Measurements from ENCODE around the gene IRGQ.
"Not testable (repeated sequence)": the region's sequence is repeated elsewhere in the genome, so short reads cannot be mapped to it uniquely, and the experiment has no call there.

IRGQ gene

DNA sequence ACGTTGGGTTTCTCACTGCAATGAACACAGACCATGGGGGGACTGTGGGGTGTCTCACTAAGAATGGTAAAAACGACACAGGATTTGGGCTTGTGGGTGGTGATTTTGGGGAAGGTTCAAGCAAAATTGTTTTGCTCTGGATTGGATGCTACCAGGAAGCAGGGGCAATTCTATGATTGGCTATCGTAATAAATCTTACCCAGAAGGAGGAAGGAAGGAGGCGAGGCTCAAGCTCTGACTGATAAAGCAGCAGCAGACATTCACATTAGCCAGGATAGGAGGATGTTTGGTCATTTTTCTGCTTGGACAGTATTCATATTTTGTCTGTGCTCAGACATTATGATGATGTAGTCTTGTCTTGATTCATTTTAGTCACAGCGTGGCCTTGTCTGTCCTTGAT lies 1.9 kb upstream of the IRGQ start:
- no peak for DNase-seq

DNA sequence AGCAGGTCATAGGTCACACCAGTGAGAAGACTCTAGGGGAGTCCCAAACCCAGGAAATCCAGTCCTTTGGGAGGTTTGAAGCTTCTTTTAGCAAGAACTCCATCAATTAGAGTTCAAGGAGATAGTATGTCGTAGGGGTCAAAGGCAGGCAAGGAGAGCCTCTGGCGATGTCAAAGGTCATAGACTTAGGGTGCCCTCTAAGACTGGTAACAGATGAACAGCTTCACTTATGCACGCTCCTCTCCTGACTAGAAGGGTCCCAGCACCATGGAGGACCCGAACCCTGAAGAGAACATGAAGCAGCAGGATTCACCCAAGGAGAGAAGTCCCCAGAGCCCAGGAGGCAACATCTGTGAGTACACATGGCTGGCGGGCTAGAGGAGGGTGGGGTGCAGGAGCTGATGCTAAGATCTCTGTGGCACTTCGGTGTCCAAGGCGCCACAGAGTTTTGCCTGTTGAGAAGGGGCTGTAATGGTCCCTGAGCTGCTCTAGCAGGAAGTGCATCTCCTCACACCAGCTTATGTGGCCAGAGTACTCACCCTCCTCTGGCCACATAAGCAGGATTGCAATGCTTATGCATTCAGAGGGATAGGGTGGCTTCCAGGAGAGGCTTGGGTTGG lies 1.0 kb upstream of the IRGQ start:
- peak; percentile 41 for DNase-seq

DNA sequence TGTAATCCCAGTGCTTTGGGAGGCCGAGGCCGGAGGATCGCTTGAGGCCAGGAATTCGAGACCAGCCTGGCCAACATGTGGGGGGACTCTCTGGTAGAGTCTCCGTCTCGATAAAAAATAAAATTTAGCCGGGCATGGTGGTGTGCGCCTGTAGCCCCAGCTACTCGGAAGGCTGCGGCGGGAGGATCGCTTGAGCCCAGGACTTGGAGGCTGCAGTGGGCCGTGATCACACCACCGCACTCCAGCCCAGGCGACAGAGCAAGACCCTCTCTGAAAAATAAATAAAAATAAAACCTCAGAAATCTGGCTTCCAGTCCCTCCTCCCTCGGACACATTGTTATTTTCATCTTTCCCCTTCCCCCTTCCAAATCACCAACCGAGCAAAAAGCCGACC lies 332 bp downstream of the IRGQ start:
- peak; percentile 64 for DNase-seq

DNA sequence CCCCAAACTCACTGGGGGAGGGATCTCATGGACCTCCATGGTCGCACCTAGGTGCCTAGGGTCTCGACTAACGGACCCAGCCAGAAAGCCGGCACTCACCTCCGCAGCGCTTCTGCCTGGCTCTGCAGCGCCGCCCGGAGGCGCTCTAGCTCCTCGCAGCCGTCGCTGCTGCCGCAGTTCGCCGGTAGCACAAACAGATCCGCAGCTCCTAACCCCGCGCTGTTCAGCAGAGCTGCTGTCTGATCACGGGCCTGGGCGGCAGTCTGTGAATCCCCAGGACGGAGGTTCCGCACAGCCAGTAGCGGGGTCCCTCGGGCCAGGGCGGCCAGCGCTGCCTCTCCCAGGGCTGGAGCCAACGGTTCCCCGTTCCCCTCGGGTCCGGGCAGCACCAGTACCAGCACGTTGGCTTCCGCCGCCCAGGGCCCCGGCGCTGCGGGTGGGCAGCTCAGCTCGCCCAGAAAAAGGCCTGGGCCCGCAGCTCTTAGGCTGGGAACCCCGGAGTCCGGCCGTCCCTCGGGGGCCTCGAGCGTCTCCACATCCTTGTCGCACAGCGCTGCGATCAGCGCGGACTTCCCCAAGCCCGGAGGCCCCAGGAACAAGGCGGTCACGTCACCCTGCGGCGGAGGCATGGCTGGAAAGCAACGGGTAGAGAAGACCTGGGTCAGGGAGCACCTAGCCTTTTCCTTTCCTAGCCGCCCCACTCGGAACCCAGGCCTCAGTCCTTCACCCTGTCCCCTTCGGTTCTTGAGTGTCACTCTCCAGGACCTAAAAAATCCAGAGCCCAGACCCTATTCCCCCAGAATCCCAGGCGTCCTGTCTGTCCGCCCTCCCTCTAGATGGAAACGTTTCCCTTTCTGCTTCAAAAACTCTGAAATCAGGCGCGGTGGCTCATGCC lies 977 bp downstream of the IRGQ start:
- DNase-seq: peak; percentile 89

DNA sequence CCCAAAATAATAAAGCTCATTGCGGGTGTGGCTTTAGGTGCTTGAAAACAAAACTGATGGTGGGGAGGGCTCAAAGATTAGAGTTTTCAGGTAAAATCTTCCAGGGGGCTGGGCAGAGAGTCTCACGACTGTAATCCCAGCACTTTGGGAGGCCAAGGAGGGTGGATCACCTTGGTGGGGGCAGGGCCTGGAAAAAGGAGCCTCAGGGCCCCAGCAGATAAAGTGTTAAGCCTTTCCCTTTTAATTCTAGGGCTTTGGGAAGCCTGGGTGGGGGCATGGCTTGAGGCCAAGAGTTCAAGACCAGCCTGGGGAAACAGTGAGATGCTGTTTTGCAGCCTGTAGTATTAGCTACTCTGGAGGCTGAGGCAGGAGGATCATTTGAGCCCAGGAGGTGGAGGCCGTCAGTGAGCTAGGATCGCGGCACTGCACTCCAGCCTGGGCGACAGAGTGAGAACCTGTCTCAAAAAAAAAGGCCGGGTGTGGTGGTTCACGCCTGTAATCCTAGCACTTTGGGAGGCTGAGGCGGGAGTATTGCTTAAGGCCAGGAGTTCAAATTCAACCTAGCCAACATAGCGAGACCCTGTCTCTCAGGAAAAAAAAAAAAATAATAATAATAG lies 1.7 kb downstream of the IRGQ start:
- DNase-seq: no peak

DNA sequence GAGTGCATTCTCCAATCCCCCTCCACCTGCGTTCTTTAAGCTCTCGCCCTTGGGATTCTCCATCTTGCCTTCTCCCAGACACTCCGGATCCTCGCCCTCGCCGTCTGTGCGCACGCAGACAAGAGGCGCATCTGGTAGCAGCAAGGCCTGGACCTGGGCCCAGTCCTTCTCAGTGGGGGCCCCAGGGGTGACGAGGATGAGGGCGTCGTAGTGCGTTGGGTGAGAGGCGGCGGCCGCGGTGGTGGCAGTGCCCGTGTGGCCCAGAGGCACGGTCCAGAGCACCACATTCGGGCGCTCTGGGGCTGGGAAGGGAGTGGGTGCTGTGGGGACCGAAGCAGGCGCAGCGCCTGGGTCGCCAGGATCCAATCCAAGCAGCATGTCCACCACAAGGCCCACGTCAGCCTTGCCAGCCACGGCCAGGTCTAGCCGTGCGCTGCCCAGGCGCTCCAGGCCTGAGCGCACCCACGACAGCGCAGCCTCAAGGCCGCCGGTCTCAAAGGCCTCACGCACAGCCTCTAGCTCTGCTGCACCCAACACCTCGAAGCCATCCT lies 3.1 kb downstream of the IRGQ start:
- DNase-seq: no peak

DNA sequence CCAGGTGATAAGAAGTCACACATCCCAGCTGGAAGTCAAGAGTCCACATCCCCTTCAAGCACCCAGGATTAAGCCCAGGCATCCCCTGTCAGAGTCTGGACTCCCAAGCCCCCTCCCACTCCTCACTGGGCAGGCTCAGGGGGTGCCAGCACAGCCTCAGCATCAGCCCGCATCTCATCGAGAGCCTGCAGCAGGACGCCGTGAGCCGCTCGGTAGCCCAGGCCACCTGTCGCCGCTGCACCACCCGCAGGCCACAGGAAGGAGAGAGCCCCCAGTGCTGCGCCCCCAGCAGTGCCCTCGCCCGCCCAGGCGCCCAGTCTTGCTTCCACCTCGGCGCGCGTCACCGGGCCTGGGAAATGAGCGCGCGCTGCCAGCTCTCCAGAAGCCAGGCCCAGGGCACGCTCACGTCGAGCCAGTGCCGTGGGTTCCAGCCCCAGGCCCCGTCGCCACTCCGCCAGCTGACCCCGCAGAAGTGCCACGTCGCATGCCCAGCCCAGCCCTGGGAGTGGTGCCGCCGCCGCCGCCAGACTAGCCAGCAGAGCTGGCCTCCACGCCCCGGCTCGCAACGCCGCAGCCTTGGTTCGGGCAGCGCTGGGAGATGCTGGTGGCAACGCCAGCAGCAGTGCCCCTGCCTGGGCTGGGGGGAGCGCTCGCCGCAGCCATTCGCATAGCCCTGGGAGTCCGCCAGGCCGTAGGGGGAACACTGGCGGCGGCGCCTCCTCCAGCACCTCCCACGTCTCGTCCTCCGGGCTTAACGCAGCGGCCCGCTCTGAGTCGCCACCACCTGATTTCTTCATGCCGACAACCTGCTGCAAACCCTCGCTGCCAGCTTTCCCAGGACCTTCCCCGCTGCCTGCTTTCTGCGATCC lies 3.8 kb downstream of the IRGQ start:
- no peak for DNase-seq

GRCh38 chr19:43589678-43590077 lies 6.3 kb downstream of the IRGQ start:
- DNase-seq: no peak

DNA sequence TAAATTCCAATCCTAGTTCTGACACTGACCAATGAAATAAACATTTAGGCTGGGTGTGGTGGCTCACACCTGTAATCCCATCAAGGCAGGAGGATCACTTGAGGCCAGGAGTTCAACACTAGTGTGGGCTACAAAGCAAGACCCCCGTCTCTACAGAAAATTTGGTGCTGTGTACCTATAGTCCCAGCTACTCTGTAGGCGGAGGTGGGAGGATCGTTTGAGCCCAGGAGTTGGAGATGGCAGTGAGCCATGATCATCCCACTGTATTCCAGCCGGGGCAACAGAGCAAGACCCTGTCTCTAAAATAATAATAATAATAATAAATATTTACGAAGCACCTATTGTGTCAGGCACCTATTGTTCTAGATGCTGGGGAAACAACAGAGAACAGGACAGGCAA lies 6.7 kb downstream of the IRGQ start:
- no peak for DNase-seq

DNA sequence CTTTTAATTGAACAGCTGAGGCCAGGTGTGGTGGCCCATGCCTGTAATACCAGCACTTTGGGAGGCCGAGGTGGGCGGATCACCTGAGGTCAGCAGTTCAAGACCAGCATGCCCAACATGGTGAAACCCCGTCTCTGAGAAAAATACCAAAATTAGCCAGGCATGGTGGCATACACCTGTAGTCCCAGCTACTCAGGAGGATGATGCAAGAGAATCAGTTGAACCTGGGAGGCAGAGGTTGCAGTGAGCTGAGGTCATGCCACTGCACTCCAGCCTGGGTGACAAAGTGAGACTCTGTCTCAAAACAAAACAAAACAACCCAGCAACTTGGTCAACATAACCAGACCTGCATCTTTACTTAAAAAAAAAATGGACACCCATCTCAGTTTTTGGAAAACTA lies 8.9 kb downstream of the IRGQ start:
- not testable (repeated sequence) for DNase-seq

DNA sequence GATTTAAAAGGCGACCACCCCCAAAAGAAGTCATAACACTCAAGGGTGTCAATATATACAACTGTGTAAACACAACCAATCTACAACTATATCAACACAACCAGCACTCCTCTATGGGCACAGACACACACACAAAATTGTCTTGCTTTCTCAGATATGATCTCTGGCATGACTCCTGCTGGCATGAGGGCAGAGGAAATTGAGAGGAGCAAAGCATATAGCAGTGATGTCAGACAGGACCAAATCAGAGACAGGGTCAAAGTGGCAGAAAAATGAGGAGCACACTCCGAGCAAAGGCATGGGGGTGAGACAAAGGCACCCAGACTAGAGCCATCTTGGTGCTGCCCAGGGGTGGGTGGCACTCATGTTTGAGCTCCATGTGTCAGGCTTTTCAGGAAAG lies 9.6 kb downstream of the IRGQ start:
- DNase-seq: no peak

- no peak for DNase-seq
These were observed 11.4 kb downstream of the IRGQ start for GRCh38 chr19:43584484-43584883.

DNA sequence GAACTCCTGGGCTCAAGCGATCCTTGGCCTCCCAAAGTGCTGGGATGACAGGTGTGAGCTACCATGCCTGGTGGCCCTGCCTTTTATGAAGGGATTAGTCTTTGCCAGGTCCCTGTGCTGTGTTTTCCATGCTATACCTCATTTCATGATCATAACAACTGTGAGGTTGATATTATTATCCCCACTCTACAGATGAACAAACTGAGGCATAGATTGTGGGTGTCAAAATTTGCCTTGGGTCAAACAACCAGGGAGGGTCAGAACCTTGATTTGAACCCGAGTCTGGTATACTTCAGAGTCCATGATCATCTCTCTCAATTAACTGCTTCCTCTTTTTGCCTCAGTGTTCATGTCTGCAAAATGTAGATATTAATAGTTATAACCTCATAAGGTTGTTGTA lies 13.4 kb downstream of the IRGQ start:
- no peak for DNase-seq

- DNase-seq: no peak
These were observed 14.5 kb downstream of the IRGQ start for GRCh38 chr19:43581467-43581866.

GRCh38 chr19:43578787-43579186 lies 17.1 kb downstream of the IRGQ start:
- no peak for DNase-seq

GRCh38 chr19:43575955-43576878 lies 19.7 kb downstream of the IRGQ start:
- DNase-seq: peak; percentile 85

DNA sequence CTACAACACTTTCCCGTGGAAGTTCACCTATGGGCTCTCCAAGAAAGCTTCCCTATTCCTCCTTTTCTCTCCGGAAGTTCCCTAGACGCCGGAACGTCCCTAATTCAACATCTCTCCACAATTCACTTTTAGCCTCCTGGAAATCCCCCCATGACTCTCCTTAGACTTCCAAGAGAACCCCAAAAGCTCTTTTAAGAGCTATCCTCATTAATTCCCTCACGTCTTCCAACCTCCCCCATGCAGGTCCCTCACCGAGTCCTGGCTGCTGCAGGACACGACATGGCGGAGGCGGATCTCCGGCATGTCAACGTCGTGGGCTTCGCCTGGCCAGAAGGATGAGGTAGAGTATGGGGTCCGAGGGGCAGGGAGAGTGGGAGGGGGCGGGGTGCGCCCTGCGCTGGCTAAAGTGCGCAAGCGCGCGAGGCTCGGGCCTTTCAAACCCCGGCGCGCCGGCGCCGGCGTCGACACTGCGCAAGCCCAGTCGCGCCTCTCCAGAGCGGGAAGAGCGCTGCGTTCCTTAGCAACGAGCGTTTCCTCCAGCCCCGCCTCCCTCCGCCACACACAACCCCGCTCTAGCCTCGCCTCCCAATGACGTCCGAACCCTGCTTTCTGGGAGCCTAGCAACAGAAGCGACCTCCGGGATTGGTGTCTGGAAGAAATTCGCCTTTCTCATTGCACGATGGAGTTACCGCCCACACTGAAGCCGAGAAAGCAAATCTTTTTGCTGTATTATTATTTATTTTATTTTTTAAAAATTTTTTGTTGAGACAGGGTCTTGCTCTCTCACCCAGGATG lies 20.6 kb downstream of the IRGQ start, which contains the start of the genes PINLYP and XRCC1:
Gene PINLYP (plus strand): TSS at position 646 of the 795 bp plus-strand sequence. CDS start 1,391 bp downstream, outside the sequence.
Gene XRCC1 (minus strand): TSS at position 372 of the 795 bp plus-strand sequence. CDS start 69 bp downstream, at position 303.
- DNase-seq: peak; percentile 100

DNA sequence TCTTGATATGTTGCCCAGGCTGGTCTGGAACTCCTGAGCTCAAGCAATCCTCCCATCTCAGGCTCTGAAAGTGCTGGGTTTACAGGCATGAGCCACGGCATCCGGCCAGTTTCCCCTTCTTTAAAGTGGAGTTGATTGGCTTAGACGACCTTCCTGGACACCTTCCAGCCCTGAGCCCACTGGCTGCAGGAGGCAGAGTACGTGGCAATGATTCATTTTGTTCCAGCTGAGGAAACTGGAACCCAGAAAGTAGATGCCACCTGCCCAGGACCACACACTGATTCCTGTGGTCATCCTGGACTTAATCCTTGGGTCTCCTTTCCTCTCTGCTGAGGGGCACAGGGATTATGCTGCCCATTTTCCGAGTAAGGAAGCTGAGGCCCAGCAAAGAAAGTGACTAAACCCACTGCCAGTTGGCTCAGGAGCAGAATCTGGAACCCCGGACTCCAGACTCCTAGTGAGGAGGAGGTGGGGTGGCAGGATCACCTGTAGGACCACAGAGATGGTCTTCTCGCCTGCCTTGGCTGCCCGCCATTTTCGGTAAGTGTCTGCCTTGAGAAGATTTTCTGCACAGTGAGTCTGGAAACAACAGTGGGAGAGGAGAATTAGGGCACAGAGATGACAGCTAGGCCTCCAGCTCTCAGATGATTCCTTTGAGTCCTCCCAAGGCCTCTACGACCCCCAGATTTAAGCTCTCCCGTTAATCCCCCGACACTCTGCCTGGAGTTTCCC lies 21.3 kb downstream of the IRGQ start:
- DNase-seq: peak; percentile 45

GRCh38 chr19:43572171-43572588 lies 23.8 kb downstream of the IRGQ start:
- DNase-seq: peak; percentile 91
